Keratinocyte (primary cell): ENCODE measurements around the gene TP63.

Experiments used
- CTCF ChIP-seq, 3 experiments: IDR thresholded peaks in 1 of 3; conservative IDR thresholded peaks in 1 of 3; optimal IDR thresholded peaks in 1 of 3; 2 replicates in 2 of 3; 3 replicates in 1 of 3; pipeline versions ENCODE3 to v1.5.1; 2011; ENCODE audit warnings: low read length in 3 of 3, mild to moderate bottlenecking in 3 of 3, moderate library complexity in 2 of 3, control low read depth in 1 of 3, inconsistent platforms in 1 of 3; ENCODE audit not compliant: insufficient read depth in 2 of 3; ENCODE audit errors: extremely low read depth in 1 of 3
- EZH2 ChIP-seq: IDR thresholded peaks from one replicate; pipeline ENCODE4 v1.6.1; 2012; ENCODE audit warnings: inconsistent platforms, mild to moderate bottlenecking, low read length, moderate library complexity

- TF ChIP-seq CTCF (optimal IDR thresholded peaks at IDR 0.05 in 1 of 3, IDR thresholded peaks at IDR 0.05 in 1 of 3, conservative IDR thresholded peaks at IDR 0.05 in 1 of 3; ENCODE audit: extremely low read depth in 1 of 3, insufficient read depth in 2 of 3, low read length in 3 of 3): no peak
- TF ChIP-seq EZH2: no peak
Observed at GRCh38 chr3:189787191-189787590, 156.0 kb downstream of the TP63 start.
